C4-2B (cell line): ENCODE results near the gene COPG2.

Source experiments
- CTCF ChIP-seq: fragments of 450-650 bp; conservative IDR thresholded peaks from 2 replicates; pipeline ENCODE4 v1.5.1; 2017; ENCODE audit warnings: mild to moderate bottlenecking
- ZFX ChIP-seq: fragments of 450-650 bp; IDR thresholded peaks from 2 replicates; pipeline ENCODE4 v1.6.1; 2017

GRCh38 chr7:130667593-130668257 lies 823 bp downstream of the COPG2 start:
- no peak for TF ChIP-seq CTCF
- no peak for TF ChIP-seq ZFX
